ENCODE results near the gene BMF.
"Not testable (repeated sequence)": the region's sequence is repeated elsewhere in the genome, so short reads cannot be mapped to it uniquely, and the experiment has no call there.

GRCh38 chr15:40123863-40124262 is 15.2 kb upstream of the BMF start:
- not testable (repeated sequence) for TF ChIP-seq CTCF (conservative IDR thresholded peaks at IDR 0.05; ENCODE audit: low read length); EZH2phosphoT487 (IDR thresholded peaks at IDR 0.05; ENCODE audit: borderline replicate concordance, low read depth, low read length)
